GM12801 (cell line): Measurements from ENCODE around the gene TRAPPC3L.

Source experiments
- CTCF ChIP-seq: IDR thresholded peaks from one replicate; pipeline ENCODE4 v1.5.1; 2011; ENCODE audit warnings: control low read depth; ENCODE audit not compliant: insufficient read length; ENCODE audit errors: extremely low read depth

TRAPPC3L gene

DNA sequence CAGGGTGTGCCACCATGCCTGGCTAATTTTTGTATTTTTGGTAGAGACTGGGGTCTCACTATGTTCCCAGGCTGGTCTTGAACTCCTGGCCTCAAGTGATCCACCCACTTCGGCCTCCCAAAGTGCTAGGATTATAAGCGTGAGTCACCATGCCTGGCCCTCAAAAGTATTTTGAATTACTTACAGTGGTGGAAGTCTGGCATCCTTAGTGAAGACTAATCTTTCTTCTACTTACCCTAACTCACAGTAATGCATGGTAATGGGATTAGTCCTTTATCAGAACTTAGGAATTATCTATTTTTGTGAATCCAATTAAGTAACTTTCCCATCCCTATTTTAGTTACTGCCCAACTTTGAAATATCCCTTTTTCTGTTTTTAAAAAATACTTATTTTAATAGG, 29.7 kb upstream of the TRAPPC3L start:
- no peak for TF ChIP-seq CTCF

GRCh38 chr6:116572162-116572561, 26.7 kb upstream of the TRAPPC3L start:
- TF ChIP-seq CTCF, result no peak

GRCh38 chr6:116571683-116572000, 26.2 kb upstream of the TRAPPC3L start:
- TF ChIP-seq CTCF, result no peak

DNA sequence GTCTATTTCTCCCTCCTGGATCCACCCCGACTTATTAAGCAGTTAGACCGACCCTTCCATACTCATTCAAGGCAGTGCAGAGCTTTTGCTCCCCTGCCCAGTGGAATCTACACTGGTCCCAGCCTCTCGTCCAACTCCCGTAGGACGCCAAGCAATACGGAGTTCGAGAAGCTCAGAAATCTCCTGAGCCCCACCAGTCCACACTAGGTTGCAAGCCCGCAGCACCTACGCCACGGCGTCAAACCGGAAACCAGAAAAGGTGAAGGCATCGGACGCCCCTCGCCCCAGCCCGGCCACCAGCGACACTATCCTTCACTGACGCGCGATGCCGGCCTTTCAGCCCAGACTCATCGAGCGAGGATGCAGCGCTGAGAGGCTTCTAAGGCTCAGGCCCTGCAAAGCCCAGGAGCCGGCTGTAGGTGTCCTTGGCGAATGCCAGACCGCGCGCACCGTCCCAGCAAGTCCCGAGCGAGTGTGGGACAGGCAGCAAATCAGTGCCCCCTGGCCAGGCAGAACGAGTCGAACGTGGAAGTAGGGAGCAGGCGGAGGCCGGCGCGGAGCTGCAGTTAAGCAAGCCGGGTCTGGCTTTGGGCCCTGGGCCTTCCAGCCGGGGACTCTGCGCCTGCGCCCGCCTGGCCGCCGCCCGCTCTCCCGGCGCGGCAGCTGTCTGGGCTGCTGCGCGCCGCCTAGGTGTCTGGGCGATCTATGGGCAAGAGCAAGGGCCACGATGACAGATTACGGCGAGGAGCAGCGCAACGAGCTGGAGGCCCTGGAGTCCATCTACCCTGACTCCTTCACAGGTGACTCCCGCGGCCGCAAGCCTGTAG, 25.6 kb upstream of the TRAPPC3L start, which contains the start of gene RWDD1:
RWDD1 (plus strand) TSS at position 649 of the 827 bp plus-strand sequence; CDS start at position 728, 79 bp downstream.
- no peak for TF ChIP-seq CTCF

DNA sequence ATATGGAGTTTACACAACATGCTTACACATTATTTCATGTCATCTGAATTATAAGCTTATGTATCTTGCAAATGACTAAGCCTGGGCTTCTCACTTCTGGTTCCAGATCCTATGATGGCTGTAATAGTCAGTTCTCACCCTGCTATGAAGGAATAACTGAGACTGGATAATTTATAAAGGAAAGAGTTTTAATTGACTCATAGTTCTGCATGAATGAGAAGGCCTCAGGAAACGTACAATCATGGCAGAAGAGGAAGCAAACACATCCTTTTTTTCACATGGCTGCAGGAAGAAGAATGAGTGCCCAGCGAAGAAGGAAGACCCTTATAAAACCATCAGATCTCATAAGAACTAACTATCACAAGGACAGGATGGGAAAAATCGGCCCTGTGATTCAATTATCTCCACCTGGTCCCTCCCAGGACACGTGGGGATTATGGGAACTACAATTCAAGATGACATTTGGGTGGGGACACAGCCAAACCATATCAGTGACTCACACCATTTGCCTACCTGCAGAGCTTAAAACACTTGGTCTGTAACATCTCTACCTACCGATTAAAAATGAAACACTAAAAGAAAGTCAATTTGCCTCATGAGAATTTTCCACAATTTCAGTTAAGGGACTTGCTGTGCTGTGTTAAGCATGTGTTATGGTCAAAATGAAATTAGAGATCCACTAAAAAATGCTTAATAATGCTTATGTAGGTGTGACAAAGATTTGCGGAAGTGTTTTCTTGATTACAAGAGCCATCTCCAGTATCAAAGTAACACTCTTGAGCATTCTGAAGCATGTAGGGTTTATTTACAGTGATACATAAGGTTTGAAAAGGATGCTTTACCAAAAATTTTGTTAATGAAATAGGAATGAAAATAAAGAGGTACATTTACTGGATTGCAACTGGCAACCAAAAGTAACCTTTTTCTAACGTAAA, 23.6 kb upstream of the TRAPPC3L start:
- TF ChIP-seq CTCF, result no peak

- TF ChIP-seq CTCF, result no peak
Observed at GRCh38 chr6:116568111-116568510, 22.6 kb upstream of the TRAPPC3L start.

DNA sequence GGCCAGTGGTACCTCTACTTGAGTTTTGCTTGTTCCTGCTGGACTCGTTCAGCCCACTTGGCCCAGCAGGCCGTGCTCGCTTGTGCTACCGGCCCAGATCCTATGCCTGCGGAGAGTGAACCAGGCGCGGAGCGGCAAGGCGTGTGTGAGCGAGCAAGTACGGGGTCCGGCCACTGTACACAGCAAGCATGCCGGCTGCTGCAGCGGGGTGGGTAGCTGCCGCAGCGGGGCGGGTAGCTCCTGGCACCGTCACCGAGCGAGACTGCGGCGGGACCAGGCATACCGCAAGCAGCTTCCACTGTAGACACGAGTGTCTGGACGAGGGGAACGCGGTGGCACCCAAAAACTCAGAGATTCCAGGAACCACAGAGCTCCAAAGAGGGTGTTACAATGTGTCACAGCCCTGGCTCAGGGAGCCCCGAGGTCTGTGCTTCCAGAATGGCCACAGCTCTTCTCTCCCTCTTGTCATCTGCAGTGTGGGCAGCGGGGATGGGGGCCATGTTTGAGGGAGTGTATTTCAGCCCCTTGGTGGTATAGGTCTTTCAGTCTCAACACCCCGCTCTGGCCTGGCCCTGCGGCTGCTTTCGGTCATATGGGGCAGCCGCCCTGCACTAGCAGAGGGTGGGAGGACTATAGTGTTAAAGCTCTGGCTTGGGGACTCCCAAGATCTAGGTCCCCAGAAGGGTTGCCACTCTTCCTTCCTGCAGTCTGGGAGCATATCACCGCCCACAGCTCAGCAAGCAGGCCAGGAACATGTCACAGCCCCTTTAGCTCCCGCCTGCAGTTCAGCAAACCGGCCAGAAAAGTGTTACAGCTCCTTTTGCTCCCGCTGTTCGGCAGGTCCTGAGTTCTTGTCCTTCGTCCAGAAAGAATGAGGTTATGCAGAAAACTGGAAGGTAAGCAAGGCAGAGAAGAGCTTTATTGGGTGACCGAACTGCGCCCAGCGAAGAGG, 19.7 kb upstream of the TRAPPC3L start:
- no peak for TF ChIP-seq CTCF
